WTC11 (cell line): ENCODE results near the gene IFIH1. TPM values are rescaled to one million over a fixed set of nuclear protein-coding genes. Genes with fewer than 3 reads are reported as not detected.
A peak's percentile ranks its signal among the peaks of the same experiment; 100 is the strongest.

Experiments
- ATAC-seq: fragments of 200-7000 bp; cut with Tn5 transposase; 2 replicates; pipeline ENCODE4 v1.10.0; 2021; ENCODE audit warnings: mild to moderate bottlenecking, moderate library complexity
- CTCF ChIA-PET: fragments of 300-600 bp; sonication (Branson Sonifier 250); formaldehyde crosslinking; loops from one replicate; lab custom pipeline; 2021; ENCODE audit warnings: antibody characterized with exemption; lab: Charles Lee
- POLR2A ChIA-PET: fragments of 350-600 bp; sonication (Branson Sonifier 250); formaldehyde crosslinking; loops from one replicate; lab custom pipeline; 2021; ENCODE audit warnings: antibody characterized with exemption; lab: Charles Lee
- DNase-seq: peaks from one replicate; pipeline ENCODE4 v3.0.0; 2021; ENCODE audit warnings: low spot score
- H3K27ac Mint-ChIP-seq: 2 replicates; pipeline ENCODE4 v1.8.0; 2021; ENCODE audit warnings: mixed read lengths
- H3K27me3 Mint-ChIP-seq: 2 replicates; pipeline ENCODE4 v1.8.0; 2021; ENCODE audit warnings: low read depth, mild to moderate bottlenecking, moderate library complexity, mixed read lengths
- H3K36me3 Mint-ChIP-seq: 2 replicates; pipeline ENCODE4 v1.8.0; 2021; ENCODE audit warnings: mixed read lengths
- H3K4me1 Mint-ChIP-seq: 2 replicates; pipeline ENCODE4 v1.8.0; 2022; ENCODE audit warnings: mixed read lengths
- H3K4me3 Mint-ChIP-seq: 2 replicates; pipeline ENCODE4 v1.8.0; 2021; ENCODE audit warnings: mild to moderate bottlenecking, moderate library complexity, mixed read lengths
- H3K9me3 Mint-ChIP-seq: 2 replicates; pipeline ENCODE4 v1.8.0; 2021; ENCODE audit warnings: mixed read lengths
- CBFB ChIP-seq: sonication (generic); formaldehyde crosslinking; IDR thresholded peaks from 2 replicates; pipeline ENCODE4 v1.8.1; 2022; ENCODE audit warnings: mild to moderate bottlenecking, low read depth, missing genetic modification reagents
- CREB1 ChIP-seq: sonication (generic); formaldehyde crosslinking; IDR thresholded peaks from 2 replicates; pipeline ENCODE4 v1.8.0; 2023; ENCODE audit warnings: mild to moderate bottlenecking, missing genetic modification reagents
- EMX1 ChIP-seq: fragments of 250-450 bp; sonication (Bioruptor Pico); IDR thresholded peaks from 2 replicates; pipeline ENCODE4 v1.8.0; 2021; ENCODE audit warnings: mild to moderate bottlenecking
- MXD4 ChIP-seq: fragments of 250-450 bp; sonication (Bioruptor Pico); IDR thresholded peaks from 2 replicates; pipeline ENCODE4 v1.8.0; 2021; ENCODE audit warnings: mild to moderate bottlenecking, moderate library complexity, borderline replicate concordance
- NFE2L1 ChIP-seq: sonication (generic); formaldehyde crosslinking; IDR thresholded peaks from 2 replicates; pipeline ENCODE4 v1.8.1; 2023; ENCODE audit warnings: missing genetic modification reagents
- NFYB ChIP-seq: sonication (generic); formaldehyde crosslinking; conservative IDR thresholded peaks from 2 replicates; pipeline ENCODE4 v1.8.0; 2022; ENCODE audit warnings: low read depth, missing genetic modification reagents
- NR3C1 ChIP-seq: sonication (generic); formaldehyde crosslinking; conservative IDR thresholded peaks from 2 replicates; pipeline ENCODE4 v1.8.1; 2023; ENCODE audit warnings: low read depth, mild to moderate bottlenecking, missing genetic modification reagents
- SMAD3 ChIP-seq: sonication (generic); formaldehyde crosslinking; IDR thresholded peaks from 2 replicates; pipeline ENCODE4 v1.8.0; 2022; ENCODE audit warnings: missing genetic modification reagents, mild to moderate bottlenecking, borderline replicate concordance
- SOX15 ChIP-seq: fragments of 250-450 bp; sonication (Bioruptor Pico); IDR thresholded peaks from 2 replicates; pipeline ENCODE4 v1.9.0; 2021; ENCODE audit warnings: mild to moderate bottlenecking
- TEAD4 ChIP-seq: sonication (generic); formaldehyde crosslinking; IDR thresholded peaks from 2 replicates; pipeline ENCODE4 v1.8.0; 2022; ENCODE audit warnings: mild to moderate bottlenecking, missing genetic modification reagents
- ZNF138 ChIP-seq: sonication (generic); formaldehyde crosslinking; conservative IDR thresholded peaks from 2 replicates; pipeline ENCODE4 v1.8.1; 2022; ENCODE audit warnings: mild to moderate bottlenecking, moderate library complexity, missing genetic modification reagents
- ZNF232 ChIP-seq: sonication (generic); formaldehyde crosslinking; IDR thresholded peaks from 2 replicates; pipeline ENCODE4 v1.8.0; 2022; ENCODE audit warnings: mild to moderate bottlenecking, missing genetic modification reagents
- ZNF263 ChIP-seq: sonication (generic); formaldehyde crosslinking; IDR thresholded peaks from 2 replicates; pipeline ENCODE4 v1.8.1; 2022; ENCODE audit warnings: low read depth, mild to moderate bottlenecking, moderate library complexity, missing genetic modification reagents
- total RNA-seq: library from RNA; stranded (reverse); gene quantifications from 3 replicates; pipeline ENCODE4 v1.2.3, GENCODE V29; 2021
- TF ChIP-seq, protein P1 (sequence below): sonication (generic); formaldehyde crosslinking; IDR thresholded peaks from 2 replicates; pipeline ENCODE4 v1.8.0; 2023; ENCODE audit warnings: missing genetic modification reagents, mild to moderate bottlenecking, borderline replicate concordance
- TF ChIP-seq, protein P2 (sequence below): sonication (generic); formaldehyde crosslinking; IDR thresholded peaks from 2 replicates; pipeline ENCODE4 v1.8.0; 2023; ENCODE audit warnings: mild to moderate bottlenecking, missing genetic modification reagents
- TF ChIP-seq, protein P3 (sequence below): fragments of 250-450 bp; sonication (Bioruptor Pico); IDR thresholded peaks from 2 replicates; pipeline ENCODE4 v1.9.0; 2021; ENCODE audit warnings: moderate library complexity, mild to moderate bottlenecking, inconsistent platforms, borderline replicate concordance
- TF ChIP-seq, protein P4 (sequence below): sonication (generic); formaldehyde crosslinking; IDR thresholded peaks from 2 replicates; pipeline ENCODE4 v1.8.1; 2023; ENCODE audit warnings: mild to moderate bottlenecking, moderate library complexity, missing genetic modification reagents
- TF ChIP-seq, protein P5 (sequence below): sonication (generic); formaldehyde crosslinking; conservative IDR thresholded peaks from 2 replicates; pipeline ENCODE4 v1.8.1; 2022; ENCODE audit warnings: mild to moderate bottlenecking, missing genetic modification reagents
- TF ChIP-seq, protein P6 (sequence below): sonication (generic); formaldehyde crosslinking; IDR thresholded peaks from 2 replicates; pipeline ENCODE4 v1.8.1; 2023; ENCODE audit warnings: mild to moderate bottlenecking, missing genetic modification reagents, borderline replicate concordance

IFIH1 gene
- total RNA-seq, 1 experiment from 2014 or later = 1.3 TPM

DNA sequence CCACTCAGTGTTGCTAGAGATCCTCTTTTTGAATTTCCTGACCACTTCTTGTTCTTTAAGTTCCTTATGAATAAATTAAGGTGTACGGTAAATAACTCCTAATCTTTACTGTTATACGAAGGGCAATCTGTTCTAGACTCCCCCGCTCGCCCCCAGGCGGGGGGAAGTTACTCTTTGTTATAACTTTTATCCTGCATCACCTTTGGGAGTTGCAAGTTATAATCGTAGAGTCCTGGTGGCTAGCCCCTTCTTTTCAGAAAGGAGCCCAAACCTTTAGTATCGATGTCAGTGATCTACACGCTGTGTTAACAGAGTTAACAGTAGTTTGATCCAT lies 26.1 kb upstream of the IFIH1 start:
- CTCF ChIA-PET = interaction anchor here (1.1 kb wide), 1 partner anchor 10 kb away, joined by 12 read pairs; no protein-coding TSS in a partner anchor
- H3K9me3 Mint-ChIP-seq = no peaks in the 10 kb centered on the region
- ATAC-seq = no peak
- TF ChIP-seq EMX1 (CRISPR knock-in tag) (no peak), NFYB (CRISPR knock-in tag) (no peak), NFE2L1 (no peak), TEAD4 (CRISPR knock-in tag) (no peak), ZNF232 (CRISPR knock-in tag) (no peak), MXD4 (CRISPR knock-in tag) (no peak), NR3C1 (CRISPR knock-in tag) (no peak), ZNF263 (CRISPR knock-in tag) (no peak), SMAD3 (CRISPR knock-in tag) (no peak), CBFB (CRISPR knock-in tag) (no peak), SOX15 (CRISPR knock-in tag) (no peak), CREB1 (CRISPR knock-in tag) (no peak), ZNF138 (CRISPR knock-in tag) (no peak)
- TF ChIP-seq, protein P1, sequence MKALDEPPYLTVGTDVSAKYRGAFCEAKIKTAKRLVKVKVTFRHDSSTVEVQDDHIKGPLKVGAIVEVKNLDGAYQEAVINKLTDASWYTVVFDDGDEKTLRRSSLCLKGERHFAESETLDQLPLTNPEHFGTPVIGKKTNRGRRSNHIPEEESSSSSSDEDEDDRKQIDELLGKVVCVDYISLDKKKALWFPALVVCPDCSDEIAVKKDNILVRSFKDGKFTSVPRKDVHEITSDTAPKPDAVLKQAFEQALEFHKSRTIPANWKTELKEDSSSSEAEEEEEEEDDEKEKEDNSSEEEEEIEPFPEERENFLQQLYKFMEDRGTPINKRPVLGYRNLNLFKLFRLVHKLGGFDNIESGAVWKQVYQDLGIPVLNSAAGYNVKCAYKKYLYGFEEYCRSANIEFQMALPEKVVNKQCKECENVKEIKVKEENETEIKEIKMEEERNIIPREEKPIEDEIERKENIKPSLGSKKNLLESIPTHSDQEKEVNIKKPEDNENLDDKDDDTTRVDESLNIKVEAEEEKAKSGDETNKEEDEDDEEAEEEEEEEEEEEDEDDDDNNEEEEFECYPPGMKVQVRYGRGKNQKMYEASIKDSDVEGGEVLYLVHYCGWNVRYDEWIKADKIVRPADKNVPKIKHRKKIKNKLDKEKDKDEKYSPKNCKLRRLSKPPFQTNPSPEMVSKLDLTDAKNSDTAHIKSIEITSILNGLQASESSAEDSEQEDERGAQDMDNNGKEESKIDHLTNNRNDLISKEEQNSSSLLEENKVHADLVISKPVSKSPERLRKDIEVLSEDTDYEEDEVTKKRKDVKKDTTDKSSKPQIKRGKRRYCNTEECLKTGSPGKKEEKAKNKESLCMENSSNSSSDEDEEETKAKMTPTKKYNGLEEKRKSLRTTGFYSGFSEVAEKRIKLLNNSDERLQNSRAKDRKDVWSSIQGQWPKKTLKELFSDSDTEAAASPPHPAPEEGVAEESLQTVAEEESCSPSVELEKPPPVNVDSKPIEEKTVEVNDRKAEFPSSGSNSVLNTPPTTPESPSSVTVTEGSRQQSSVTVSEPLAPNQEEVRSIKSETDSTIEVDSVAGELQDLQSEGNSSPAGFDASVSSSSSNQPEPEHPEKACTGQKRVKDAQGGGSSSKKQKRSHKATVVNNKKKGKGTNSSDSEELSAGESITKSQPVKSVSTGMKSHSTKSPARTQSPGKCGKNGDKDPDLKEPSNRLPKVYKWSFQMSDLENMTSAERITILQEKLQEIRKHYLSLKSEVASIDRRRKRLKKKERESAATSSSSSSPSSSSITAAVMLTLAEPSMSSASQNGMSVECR = no peak
- TF ChIP-seq, protein P2, sequence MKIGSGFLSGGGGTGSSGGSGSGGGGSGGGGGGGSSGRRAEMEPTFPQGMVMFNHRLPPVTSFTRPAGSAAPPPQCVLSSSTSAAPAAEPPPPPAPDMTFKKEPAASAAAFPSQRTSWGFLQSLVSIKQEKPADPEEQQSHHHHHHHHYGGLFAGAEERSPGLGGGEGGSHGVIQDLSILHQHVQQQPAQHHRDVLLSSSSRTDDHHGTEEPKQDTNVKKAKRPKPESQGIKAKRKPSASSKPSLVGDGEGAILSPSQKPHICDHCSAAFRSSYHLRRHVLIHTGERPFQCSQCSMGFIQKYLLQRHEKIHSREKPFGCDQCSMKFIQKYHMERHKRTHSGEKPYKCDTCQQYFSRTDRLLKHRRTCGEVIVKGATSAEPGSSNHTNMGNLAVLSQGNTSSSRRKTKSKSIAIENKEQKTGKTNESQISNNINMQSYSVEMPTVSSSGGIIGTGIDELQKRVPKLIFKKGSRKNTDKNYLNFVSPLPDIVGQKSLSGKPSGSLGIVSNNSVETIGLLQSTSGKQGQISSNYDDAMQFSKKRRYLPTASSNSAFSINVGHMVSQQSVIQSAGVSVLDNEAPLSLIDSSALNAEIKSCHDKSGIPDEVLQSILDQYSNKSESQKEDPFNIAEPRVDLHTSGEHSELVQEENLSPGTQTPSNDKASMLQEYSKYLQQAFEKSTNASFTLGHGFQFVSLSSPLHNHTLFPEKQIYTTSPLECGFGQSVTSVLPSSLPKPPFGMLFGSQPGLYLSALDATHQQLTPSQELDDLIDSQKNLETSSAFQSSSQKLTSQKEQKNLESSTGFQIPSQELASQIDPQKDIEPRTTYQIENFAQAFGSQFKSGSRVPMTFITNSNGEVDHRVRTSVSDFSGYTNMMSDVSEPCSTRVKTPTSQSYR (CRISPR knock-in tag) = no peak
- TF ChIP-seq, protein P3, sequence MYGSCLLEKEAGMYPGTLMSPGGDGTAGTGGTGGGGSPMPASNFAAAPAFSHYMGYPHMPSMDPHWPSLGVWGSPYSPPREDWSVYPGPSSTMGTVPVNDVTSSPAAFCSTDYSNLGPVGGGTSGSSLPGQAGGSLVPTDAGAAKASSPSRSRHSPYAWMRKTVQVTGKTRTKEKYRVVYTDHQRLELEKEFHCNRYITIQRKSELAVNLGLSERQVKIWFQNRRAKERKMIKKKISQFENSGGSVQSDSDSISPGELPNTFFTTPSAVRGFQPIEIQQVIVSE (CRISPR knock-in tag) = no peak
- TF ChIP-seq, protein P4, sequence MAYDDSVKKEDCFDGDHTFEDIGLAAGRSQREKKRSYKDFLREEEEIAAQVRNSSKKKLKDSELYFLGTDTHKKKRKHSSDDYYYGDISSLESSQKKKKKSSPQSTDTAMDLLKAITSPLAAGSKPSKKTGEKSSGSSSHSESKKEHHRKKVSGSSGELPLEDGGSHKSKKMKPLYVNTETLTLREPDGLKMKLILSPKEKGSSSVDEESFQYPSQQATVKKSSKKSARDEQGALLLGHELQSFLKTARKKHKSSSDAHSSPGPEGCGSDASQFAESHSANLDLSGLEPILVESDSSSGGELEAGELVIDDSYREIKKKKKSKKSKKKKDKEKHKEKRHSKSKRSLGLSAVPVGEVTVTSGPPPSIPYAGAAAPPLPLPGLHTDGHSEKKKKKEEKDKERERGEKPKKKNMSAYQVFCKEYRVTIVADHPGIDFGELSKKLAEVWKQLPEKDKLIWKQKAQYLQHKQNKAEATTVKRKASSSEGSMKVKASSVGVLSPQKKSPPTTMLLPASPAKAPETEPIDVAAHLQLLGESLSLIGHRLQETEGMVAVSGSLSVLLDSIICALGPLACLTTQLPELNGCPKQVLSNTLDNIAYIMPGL = no peak
- TF ChIP-seq, protein P5, sequence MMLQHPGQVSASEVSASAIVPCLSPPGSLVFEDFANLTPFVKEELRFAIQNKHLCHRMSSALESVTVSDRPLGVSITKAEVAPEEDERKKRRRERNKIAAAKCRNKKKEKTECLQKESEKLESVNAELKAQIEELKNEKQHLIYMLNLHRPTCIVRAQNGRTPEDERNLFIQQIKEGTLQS = no peak
- TF ChIP-seq, protein P6, sequence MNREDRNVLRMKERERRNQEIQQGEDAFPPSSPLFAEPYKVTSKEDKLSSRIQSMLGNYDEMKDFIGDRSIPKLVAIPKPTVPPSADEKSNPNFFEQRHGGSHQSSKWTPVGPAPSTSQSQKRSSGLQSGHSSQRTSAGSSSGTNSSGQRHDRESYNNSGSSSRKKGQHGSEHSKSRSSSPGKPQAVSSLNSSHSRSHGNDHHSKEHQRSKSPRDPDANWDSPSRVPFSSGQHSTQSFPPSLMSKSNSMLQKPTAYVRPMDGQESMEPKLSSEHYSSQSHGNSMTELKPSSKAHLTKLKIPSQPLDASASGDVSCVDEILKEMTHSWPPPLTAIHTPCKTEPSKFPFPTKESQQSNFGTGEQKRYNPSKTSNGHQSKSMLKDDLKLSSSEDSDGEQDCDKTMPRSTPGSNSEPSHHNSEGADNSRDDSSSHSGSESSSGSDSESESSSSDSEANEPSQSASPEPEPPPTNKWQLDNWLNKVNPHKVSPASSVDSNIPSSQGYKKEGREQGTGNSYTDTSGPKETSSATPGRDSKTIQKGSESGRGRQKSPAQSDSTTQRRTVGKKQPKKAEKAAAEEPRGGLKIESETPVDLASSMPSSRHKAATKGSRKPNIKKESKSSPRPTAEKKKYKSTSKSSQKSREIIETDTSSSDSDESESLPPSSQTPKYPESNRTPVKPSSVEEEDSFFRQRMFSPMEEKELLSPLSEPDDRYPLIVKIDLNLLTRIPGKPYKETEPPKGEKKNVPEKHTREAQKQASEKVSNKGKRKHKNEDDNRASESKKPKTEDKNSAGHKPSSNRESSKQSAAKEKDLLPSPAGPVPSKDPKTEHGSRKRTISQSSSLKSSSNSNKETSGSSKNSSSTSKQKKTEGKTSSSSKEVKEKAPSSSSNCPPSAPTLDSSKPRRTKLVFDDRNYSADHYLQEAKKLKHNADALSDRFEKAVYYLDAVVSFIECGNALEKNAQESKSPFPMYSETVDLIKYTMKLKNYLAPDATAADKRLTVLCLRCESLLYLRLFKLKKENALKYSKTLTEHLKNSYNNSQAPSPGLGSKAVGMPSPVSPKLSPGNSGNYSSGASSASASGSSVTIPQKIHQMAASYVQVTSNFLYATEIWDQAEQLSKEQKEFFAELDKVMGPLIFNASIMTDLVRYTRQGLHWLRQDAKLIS (CRISPR knock-in tag) = no peak
- TF ChIP-seq, all 79 proteins: peak for 0
- Mint-ChIP-seq H3K4me1 (peaks cover 9% of the 10 kb centered on the region), H3K36me3 (no peaks in the 10 kb centered on the region), H3K27me3 (peaks cover 19% of the 10 kb centered on the region), H3K4me3 (peak overlapping the region; percentile 97), H3K27ac (peak overlapping the region; percentile 97)
- DNase-seq = no peak
- POLR2A ChIA-PET = no interaction called here
